Measurements from ENCODE around the gene SSTR4.
"Not testable (repeated sequence)": the region's sequence is repeated elsewhere in the genome, so short reads cannot be mapped to it uniquely, and the experiment has no call there.

SSTR4 gene, protein sequence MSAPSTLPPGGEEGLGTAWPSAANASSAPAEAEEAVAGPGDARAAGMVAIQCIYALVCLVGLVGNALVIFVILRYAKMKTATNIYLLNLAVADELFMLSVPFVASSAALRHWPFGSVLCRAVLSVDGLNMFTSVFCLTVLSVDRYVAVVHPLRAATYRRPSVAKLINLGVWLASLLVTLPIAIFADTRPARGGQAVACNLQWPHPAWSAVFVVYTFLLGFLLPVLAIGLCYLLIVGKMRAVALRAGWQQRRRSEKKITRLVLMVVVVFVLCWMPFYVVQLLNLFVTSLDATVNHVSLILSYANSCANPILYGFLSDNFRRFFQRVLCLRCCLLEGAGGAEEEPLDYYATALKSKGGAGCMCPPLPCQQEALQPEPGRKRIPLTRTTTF

DNA sequence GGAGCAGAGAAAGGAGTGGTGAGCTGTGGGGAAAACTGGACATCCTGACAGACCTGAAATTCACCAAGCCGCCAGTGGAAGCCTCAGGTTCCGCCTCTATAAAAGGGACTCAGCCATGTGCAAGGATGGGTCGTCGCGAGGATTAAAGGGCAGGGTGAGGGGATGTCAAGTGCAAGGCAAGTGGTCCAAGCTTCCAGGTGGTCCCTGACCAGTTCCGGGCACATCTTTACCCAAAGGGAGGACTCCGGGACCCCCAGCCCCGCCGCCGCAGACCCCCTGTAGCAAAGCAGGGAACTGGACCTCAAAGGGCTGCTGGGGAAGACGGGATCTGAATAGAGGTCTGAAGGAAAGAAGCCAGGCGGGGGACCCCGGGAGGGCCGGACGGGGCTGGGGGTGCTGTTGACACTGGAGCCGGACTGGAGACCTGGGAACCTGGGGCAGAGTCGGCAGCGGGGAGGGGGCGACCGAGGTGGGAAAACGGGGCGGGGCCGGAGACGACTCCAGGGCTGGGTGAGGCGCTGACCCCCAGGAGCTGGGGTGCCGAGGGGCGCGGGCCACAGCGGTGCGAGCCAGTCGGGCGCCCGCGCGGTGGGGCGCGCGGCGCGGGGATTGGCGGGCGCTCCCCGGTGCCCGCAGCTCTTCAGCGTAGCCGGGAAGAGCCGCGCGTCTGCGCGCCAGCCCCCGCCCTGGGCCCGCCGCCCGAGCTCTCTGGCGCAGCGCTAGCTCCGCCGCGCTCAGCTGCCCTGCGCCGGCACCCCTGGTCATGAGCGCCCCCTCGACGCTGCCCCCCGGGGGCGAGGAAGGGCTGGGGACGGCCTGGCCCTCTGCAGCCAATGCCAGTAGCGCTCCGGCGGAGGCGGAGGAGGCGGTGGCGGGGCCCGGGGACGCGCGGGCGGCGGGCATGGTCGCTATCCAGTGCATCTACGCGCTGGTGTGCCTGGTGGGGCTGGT lies at the start of gene SSTR4:
SSTR4 (plus strand) TSS at position 592 of the 951 bp plus-strand sequence; CDS start at position 764, 172 bp downstream.
- no peak for DNase-seq (ENCODE audit: low read depth)

DNA sequence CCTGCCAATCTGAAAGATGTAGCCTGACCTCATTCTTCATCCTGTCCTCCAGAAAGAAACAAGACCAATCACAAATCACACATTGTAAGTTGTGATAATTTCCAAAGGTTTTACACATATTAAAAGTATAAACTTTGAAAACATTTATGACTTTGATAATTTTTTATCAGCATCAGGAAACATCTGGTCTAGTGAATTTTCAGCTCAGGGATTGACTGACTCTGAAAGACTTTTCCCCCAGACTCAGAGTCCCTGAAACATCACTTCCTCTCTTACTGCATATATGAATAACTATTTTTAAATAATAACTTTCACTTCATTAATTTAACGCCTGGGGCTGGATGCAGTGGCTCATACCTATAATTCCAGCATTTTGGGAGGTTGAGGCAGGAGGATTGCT lies 48.5 kb upstream of the SSTR4 start:
- DNase-seq (ENCODE audit: low read depth): no peak

DNA sequence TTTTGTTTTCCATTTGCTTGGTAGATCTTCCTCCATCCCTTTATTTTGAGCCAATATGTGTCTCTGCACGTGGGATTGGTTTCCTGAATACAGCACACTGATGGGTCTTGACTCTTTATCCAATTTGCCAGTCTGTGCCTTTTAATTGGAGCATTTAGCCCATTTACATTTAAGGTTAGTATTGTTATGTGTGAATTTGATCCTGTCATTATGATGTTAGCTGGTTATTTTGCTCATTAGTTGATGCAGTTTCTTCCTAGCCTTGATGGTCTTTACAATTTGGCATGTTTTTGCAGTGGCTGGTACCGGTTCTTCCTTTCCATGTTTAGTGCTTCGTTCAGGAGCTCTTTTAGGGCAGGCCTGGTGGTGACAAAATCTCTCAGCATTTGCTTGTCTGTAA lies 43.7 kb upstream of the SSTR4 start:
- not testable (repeated sequence) for DNase-seq (ENCODE audit: low read depth)

DNA sequence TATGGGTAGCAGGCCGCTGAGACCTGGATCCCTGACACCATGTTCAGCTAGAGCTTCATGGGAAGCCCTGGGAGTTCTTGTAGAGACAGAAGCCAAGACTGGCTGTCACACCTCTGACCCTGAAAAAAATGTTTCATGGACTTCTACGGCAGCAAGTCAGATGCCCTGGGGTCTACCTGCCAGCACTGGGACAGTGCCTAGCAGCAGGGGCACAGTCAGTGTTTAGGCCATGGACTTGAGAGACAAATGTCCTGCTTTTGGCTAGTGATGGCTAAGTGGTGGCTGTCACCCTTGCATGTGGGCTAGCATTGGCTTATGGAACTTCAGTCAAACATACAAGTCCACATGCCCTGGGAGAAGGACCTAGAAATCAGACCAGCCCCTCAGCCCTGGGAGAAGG lies 41.3 kb upstream of the SSTR4 start:
- no peak for DNase-seq (ENCODE audit: low read depth)

DNA sequence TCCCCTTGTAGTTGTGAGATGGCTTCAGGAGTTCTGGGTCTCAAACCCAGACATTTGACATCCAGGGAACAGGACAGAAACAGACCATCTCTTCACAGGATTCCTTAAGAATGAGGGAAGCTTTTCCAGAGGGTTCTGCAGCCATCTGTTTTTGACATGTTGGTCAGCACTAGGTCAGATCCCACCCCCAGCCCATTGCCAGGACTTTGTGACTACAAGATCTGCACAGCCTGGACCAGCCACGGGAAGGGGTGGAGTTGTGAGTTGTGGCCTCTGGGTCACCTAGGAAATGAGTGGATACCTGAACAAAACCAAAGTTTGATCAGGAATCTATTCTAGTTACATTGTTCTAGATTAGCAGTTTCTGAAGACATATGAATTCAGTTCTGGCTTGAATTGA lies 39.2 kb upstream of the SSTR4 start:
- DNase-seq (ENCODE audit: low read depth): no peak

DNA sequence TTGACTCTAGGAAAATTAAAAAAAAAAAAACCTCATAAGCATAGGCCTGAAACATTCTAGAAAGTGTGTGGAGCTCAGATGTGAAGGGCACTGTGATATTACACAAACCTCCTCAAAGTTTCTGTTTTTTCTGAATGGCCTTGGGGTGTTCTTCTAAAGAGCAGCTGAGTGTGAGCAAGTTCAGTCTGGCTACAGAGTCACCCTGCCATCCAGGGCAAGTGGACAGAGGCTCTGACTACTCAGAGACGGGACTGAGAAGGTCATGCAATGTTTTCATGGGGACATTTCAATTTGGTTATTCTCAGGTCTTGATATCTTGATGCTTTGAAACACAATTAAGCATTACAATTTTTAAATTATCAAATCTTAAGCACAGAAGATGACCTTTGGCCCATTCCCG lies 36.6 kb upstream of the SSTR4 start:
- no peak for DNase-seq (ENCODE audit: low read depth)

DNA sequence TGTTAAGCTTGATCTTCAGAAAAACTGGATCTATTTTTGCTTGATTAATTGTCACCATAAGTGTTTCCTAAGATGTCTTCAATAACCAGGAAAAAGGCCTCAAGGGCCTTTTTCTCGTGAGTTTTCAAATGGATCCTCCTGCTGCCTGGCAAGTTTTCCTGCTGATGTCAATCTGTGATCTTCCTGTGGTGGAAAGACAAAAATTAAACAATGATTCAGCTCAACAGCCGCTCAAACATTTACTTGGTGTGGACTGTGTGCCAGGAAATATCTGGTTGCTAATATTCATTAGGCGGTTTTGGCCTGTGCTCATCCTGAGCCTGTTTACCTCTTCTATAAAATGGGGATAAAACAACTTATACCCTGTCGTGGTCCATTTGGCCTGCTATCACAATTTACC lies 35.4 kb upstream of the SSTR4 start:
- DNase-seq (ENCODE audit: low read depth): no peak

DNA sequence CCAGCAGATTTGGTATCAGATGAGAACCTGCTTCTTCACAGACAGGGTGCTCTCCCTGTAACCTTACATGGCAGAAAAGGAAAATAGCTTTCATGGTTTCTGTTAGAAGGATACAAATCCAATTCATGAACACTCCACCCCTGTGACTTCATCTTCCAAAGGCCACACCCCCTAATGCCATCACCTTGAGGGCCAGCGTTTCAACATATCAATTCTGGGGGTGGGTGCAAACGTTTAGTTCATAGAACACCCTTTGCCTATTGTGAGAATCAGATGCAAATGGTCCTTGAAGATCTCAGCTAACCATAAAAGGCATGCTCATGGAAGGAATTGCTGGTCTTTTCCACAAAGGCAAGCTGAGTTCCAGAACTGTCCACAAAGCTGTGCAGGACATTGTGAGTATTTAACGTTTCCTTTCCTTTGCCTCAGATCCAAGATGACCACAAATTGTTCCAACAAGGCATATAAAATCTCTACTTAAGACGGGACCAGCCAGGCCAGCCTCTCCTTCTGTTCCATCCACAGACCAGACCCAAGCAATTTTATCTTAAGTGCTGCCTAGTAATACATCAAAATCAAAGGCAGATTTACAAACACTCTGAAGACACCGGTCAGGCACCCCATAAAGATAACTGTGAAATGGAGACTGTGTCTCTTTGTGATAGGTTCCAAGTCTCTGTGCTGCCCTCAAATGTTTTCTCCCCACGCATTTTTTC lies 34.7 kb upstream of the SSTR4 start:
- DNase-seq (ENCODE audit: low read depth): no peak

DNA sequence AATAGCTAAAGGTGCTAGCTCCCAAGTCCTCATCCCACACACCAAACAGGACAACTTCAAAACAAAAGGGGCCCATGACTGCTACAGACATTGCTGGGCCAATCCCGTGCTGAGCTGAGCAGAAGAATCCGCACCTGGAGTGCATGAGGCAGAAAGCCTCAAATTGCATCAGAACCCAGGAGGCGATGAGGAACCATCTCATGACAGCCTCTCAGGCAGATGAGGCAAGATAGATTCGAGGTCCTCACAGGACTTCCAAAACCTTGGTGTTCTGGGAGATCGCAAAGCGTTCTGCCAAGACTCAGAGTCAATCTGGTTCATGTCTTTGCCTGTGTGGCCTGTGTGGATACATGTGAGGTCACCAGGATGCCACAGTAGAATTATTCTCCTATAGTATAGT lies 32.8 kb upstream of the SSTR4 start:
- DNase-seq (ENCODE audit: low read depth): no peak

DNA sequence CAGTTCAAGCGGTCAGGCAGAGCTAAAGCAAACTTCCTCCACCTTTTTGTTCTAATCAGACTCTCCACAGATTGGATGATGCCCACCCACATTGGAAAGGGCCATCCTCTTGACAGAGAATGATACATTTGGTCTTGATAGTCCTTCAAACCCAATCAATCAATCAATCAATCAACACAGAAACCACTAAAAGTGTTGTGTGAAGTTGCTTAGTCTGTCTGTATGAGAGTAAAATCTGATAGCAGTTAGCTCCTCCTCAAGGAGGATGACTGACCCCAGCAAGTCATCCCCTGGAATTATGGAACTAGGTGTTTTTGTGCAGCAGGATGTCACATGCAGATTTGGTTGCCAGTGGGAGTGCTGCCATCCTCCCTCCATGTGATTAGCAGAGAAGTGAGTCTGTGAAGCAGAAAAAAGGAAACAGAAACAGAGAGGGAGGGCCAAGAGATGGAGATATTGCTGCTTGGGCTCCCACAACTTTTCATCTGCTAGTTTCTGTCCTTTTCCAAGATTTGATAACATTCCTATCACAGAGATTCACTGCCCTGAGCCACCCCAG lies 32.0 kb upstream of the SSTR4 start:
- no peak for DNase-seq (ENCODE audit: low read depth)

DNA sequence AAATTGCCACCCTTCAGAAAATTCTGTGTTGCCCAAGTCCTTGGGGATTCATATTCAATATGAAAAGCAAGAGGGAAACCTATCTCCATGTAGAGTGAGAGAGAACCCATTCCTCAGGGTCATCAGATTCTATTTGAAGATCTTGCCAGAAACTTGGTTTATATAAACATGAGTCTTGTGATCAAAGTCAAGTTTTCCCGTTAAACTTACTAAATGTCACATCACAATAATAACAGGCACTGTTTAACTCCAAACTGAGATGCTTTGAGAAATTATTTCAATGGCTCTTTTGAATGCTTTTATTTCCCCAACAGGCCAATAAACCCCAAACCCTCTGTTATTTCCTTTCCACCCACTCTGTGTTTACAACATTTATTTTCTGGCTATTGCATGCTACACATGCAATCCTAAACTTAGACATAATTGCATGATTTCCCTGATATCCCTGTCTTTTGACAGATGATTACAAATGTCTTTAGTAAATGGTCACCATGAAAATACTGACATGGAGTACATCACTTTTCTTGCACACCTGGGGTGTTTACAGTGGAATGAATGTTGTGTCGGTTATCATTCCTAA lies 31.1 kb upstream of the SSTR4 start:
- DNase-seq (ENCODE audit: low read depth): no peak

DNA sequence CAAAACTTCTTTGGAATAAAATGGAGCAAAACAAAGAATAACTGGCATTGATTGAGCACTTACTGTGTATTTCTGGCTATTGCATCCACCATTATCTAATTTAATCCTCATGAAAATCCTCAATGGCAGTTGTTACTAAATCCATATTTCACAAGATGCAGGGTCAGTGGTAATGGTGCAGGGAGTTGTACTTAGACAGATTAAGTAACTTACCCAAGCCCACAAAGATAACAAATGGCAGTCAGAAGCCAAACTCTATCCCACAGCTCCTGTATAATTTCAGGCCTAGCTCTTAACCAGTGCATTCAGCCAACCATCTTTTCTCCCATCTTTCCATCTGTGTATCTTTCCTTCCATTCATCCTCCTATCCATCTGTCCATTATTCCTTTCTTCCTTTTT lies 29.3 kb upstream of the SSTR4 start:
- no peak for DNase-seq (ENCODE audit: low read depth)

DNA sequence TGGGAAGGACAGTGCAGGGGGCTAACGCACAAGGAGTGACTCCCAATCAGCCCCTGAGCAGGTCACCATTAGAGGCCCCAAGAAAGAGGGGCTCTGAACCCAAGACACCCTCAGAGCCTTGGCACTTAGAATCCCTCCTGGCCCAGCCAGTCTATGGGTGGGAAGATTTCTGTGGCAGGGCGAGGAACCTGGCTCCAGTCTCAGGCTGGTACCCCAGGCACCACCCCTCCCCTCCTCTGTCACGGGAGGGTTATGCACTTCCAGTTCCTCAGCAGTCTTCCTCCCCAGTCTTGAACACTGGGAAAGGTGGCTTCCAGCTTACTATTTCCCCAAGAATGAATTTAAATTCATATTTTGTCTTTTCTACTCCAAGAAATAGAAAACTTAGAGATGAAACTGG lies 27.6 kb upstream of the SSTR4 start:
- no peak for DNase-seq (ENCODE audit: low read depth)

DNA sequence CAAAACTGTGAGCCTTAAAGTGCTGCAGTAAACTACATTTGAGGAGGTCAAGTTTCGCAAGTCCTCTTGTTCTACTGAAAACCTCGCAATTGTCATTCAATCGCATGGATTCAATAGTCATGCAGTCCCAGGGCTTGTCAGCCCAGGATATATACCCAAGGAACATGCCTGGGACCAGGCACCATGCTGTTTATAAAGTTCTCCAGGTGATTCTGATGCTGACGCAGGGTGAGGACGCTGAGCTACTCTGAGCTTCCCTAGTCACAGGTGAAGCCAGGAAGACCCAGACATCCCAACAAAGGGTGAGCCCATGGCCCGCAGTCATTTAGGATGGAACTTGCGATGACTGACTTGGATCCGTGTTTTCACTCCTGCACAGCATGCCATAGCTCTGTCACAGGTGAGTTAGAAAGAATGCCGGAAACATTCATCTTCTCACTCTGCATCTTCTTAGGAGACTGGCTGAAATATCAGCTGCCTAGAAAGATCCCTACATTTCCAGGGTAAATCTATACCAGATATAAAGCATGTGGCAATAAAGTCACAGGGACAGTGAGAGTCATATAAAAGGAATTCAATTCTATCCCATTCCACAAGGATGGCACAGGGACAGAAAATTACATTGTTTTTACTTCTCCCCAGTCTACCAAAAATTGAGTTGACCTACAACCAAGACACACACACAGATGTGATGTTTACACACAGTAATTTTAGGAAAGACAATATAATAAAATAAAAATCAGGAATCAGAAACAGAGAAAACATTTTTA lies 27.0 kb upstream of the SSTR4 start:
- no peak for DNase-seq (ENCODE audit: low read depth)

DNA sequence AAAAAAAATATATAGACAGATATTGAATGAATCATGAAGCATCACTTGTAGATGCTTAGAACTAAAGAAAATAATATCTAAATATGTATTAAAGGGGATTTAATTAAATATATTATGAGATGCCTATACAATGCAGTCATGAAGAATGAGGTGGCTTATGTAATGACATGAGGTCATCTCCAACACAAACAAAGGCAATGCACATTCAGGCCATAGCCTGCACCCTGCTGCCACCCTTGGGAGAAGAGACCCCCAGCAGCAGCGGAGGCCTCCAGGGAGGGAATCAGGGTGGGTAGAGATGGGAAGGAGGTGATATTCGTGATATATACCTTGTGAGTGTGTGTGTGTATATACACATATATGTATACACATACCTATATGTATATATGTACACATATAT lies 26.4 kb upstream of the SSTR4 start:
- DNase-seq (ENCODE audit: low read depth): no peak

DNA sequence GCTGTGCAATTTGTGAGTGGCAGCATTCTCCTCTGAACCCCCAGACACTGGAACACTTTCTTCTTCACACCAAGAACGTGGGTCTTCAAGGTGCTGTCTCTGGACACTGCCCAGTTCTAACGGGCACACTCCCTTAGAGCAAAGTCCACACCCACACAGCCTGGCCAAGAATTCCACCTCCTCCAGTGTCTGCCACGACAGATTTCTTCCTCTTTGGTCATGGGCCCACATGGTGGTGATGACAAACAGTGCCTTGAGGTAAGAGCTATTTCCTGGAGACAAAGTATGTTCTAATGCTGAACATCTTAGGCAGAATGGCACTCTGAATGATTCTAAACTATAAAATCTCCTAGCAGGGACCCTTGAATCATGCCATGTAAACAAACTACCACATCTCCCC lies 25.5 kb upstream of the SSTR4 start:
- no peak for DNase-seq (ENCODE audit: low read depth)

DNA sequence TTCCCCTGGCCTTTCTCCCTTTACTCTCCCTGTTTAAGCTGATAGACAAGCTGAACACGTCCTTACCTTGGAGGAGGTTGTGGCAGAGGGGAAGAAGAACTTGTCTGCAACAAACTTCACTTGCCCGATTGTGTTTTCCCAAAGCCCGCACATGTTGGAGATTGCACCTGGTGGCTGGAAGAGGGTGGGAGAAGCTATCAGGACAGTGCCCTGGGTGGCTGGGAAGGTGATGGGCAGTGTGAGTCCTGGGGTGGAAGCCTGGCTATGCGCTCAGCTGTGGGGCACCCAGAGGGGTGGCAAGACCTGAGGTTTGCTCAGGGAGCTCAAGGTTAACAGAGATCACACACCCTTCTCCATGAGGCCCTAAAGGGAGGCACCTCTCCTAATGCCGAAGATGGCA lies 25.0 kb upstream of the SSTR4 start:
- DNase-seq (ENCODE audit: low read depth): no peak

DNA sequence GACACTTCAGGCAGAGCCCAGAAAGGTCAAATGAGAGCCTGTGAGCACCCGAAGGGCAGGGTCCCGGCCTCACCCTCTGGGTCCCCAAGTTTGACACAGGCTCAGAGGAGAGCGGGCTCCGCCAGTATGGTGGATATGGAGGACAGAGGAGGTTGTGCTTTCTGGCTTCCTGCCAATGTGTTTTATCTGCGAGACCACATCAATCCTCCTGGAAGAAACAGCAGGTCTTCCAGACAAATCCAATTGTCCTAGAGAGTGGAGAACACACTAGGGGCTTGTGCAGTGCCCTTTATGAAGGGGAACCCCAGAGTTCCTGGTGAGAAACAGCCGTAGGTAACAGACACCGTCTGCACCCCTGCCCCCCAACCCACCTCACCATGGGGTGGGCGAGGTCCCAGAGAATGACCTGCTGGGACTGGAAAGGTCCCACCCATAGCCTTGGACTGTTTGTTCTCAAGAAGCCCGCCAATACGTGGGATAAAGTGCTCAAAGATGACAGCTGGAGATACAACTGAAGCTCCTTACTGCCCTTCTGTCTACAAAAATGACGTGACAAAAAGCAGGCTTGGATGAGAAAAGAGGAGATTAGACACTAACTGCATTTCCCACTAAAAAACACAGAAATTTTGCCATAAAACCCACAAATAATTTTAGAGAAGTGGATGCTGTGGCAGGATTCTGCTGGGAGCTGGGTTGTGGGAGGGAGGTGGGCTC lies 23.9 kb upstream of the SSTR4 start:
- DNase-seq (ENCODE audit: low read depth): no peak

DNA sequence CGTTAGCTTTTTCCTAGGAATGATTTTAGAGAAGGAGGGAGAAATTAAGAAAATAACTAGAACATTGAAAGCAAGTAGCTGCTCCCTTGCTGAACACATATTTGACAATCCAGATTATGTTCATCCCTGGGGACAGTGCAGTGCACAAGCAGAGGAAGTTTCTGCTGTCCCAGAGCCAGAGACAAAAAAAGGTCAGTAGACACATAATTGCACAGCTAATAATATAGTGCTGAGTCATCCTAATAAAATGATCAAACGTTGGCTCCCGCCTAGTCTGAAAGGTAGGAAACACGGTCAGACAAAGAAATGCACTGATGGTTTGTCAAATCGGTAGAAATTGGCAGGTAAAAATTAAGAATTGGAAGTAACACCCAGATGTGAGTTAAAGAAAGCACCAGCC lies 21.7 kb upstream of the SSTR4 start:
- DNase-seq (ENCODE audit: low read depth): no peak

DNA sequence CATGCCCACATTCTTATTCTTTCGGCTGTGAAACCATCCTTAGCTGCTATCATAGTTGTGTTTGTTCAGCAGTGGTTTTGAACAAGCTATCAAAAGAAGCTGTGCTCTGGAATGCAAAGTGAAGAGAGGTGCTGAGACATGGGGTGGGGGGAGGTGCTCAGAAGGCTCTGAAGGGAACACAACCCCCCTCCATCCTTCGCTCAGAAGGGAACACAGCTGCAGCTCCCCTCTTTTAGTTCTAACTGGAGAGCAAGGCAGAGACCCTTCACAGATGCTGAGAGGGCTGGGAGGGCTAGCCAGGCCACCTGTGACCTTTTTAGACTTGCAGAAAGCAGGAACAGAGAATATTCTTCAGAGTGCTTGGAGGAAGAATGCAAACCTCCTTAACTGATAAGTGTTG lies 17.6 kb upstream of the SSTR4 start:
- DNase-seq (ENCODE audit: low read depth): no peak

Measured in stimulated activated CD4-positive, alpha-beta T cell treated with anti-CD3 and anti-CD28 coated beads, Interleukin-2, amount 100 ng/mL, for 4 hours (primary cell).